Stimulated activated CD8-positive, alpha-beta memory T cell treated with anti-CD3 and anti-CD28 coated beads, Interleukin-4, amount 100 ng/mL, for 48 hours (primary cell): ENCODE data around the gene TRIO.

Source experiments
- DNase-seq: peaks from one replicate; pipeline ENCODE4 v3.0.0-alpha.2; 2020

Gene TRIO

GRCh38 chr5:14148890-14149671 is 5.9 kb downstream of the TRIO start:
- DNase-seq: no peak

GRCh38 chr5:14149672-14150274 is 6.6 kb downstream of the TRIO start:
- no peak for DNase-seq

- DNase-seq: no peak
Observed at GRCh38 chr5:14151416-14151815, 8.3 kb downstream of the TRIO start.

GRCh38 chr5:14153071-14153864 is 10.1 kb downstream of the TRIO start:
- no peak for DNase-seq

- DNase-seq: no peak
Observed at GRCh38 chr5:14153932-14154731, 11.0 kb downstream of the TRIO start.

GRCh38 chr5:14155075-14155474 is 11.9 kb downstream of the TRIO start:
- no peak for DNase-seq

GRCh38 chr5:14155739-14156138 is 12.6 kb downstream of the TRIO start:
- DNase-seq: no peak

GRCh38 chr5:14156290-14156649 is 13.1 kb downstream of the TRIO start:
- DNase-seq: no peak

GRCh38 chr5:14156650-14157492 is 13.7 kb downstream of the TRIO start:
- DNase-seq: no peak

GRCh38 chr5:14157493-14157782 is 14.3 kb downstream of the TRIO start:
- DNase-seq: no peak

GRCh38 chr5:14158890-14159666 is 15.9 kb downstream of the TRIO start:
- no peak for DNase-seq

- DNase-seq: no peak
Observed at GRCh38 chr5:14161825-14162556, 18.8 kb downstream of the TRIO start.

- DNase-seq: no peak
Observed at GRCh38 chr5:14164164-14165163, 21.3 kb downstream of the TRIO start.

- DNase-seq: no peak
Observed at GRCh38 chr5:14165375-14166106, 22.4 kb downstream of the TRIO start.

GRCh38 chr5:14166437-14166836 is 23.3 kb downstream of the TRIO start:
- no peak for DNase-seq

- no peak for DNase-seq
Observed at GRCh38 chr5:14167211-14167845, 24.2 kb downstream of the TRIO start.

GRCh38 chr5:14168144-14168792 is 25.1 kb downstream of the TRIO start:
- DNase-seq: no peak

GRCh38 chr5:14168793-14169262 is 25.7 kb downstream of the TRIO start:
- no peak for DNase-seq
